Adipocyte (in vitro differentiated cells): ENCODE measurements around the gene OR56A3.

Source experiments
- DNase-seq: peaks from one replicate; pipeline ENCODE4 v3.0.0-alpha.2; 2015; ENCODE audit warnings: low read depth
- H3K27me3 ChIP-seq: replicated peaks from 2 replicates; pipeline ENCODE4 v1.7.0; 2013; ENCODE audit warnings: mild to moderate bottlenecking, low read length, moderate library complexity; ENCODE audit not compliant: control insufficient read depth, insufficient read depth
- H3K36me3 ChIP-seq: 2 replicates; pipeline ENCODE4 v1.7.0; 2013; ENCODE audit warnings: low read length, mild to moderate bottlenecking, moderate library complexity; ENCODE audit not compliant: control insufficient read depth, insufficient read depth, severe bottlenecking
- H3K4me1 ChIP-seq: 2 replicates; pipeline ENCODE4 v1.7.0; 2013; ENCODE audit warnings: mild to moderate bottlenecking, low read length, moderate library complexity; ENCODE audit not compliant: control insufficient read depth, insufficient read depth
- H3K4me3 ChIP-seq: 2 replicates; pipeline ENCODE4 v1.7.0; 2013; ENCODE audit warnings: mild to moderate bottlenecking, low read length, moderate library complexity
- H3K9ac ChIP-seq: 2 replicates; pipeline ENCODE4 v1.7.0; 2013; ENCODE audit warnings: mild to moderate bottlenecking, low read length, moderate library complexity
- H3K9me3 ChIP-seq: 2 replicates; pipeline ENCODE4 v1.7.0; 2013; ENCODE audit warnings: mild to moderate bottlenecking, low read length, moderate library complexity; ENCODE audit not compliant: control insufficient read depth

The OR56A3 gene, protein sequence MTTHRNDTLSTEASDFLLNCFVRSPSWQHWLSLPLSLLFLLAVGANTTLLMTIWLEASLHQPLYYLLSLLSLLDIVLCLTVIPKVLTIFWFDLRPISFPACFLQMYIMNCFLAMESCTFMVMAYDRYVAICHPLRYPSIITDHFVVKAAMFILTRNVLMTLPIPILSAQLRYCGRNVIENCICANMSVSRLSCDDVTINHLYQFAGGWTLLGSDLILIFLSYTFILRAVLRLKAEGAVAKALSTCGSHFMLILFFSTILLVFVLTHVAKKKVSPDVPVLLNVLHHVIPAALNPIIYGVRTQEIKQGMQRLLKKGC

DNA sequence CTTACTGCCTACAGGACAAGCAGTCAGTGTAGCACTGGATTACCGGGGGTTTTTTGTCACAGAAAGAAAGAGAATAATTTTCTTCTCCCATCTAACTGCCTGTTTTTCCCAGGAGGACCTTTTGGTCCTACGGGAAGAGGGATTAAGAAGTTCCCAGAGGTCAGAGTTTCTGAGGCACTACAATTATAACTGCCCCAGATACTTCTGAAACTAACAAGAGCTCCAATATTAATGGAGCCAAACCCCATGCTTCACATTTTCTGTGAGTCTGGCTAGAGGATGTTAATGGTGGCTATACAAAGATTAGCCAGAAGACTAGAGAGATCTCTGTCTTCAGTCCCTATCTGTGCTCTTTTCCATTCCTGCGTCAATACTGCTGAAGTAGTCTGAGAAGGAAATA, at the start of gene OR56A3:
Gene OR56A3, plus strand, starts transcription at position 301 of the 400 bp plus-strand sequence. CDS start 5,096 bp downstream, outside the sequence.
- H3K9ac ChIP-seq: no peak within 1 kb of the TSS
- H3K4me1 ChIP-seq: no peaks in the 10 kb centered on the region
- H3K36me3 ChIP-seq: no peaks in the 10 kb centered on the region
- H3K9me3 ChIP-seq: no peaks in the 10 kb centered on the region
- no peak within 1 kb of the TSS for H3K4me3 ChIP-seq
- no peaks in the 10 kb centered on the region for H3K27me3 ChIP-seq
- no peak for DNase-seq

DNA sequence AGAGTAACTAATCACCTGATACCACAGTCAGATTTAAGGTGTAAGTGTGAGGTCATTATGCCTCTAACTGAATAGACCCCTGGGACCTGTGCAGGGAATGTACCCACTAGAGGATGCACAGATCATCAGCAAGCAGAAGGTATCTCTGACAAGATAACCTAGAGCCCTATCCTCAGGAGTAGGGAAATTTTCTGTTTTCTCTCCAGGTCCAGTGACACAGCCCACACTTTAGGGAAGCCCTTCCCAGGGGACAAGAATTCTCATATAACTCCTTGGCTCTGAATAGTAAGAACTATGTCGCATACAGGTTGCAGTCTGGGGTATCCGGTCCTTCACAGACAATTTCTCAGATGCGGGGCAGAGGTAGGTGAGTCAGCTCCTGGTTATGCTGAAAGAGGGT, 49.1 kb upstream of the OR56A3 start, which contains the start of gene OR52E5:
Gene OR52E5, plus strand, starts transcription at position 301 of the 400 bp plus-strand sequence. CDS start 7,569 bp downstream, outside the sequence.
- H3K4me1 ChIP-seq: no peaks in the 10 kb centered on the region
- peaks cover 3% of the 10 kb centered on the region for H3K27me3 ChIP-seq
- no peaks in the 10 kb centered on the region for H3K36me3 ChIP-seq
- no peak for DNase-seq
- no peak within 1 kb of the TSS for H3K4me3 ChIP-seq
- H3K9me3 ChIP-seq: no peaks in the 10 kb centered on the region
- H3K9ac ChIP-seq: no peak within 1 kb of the TSS

DNA sequence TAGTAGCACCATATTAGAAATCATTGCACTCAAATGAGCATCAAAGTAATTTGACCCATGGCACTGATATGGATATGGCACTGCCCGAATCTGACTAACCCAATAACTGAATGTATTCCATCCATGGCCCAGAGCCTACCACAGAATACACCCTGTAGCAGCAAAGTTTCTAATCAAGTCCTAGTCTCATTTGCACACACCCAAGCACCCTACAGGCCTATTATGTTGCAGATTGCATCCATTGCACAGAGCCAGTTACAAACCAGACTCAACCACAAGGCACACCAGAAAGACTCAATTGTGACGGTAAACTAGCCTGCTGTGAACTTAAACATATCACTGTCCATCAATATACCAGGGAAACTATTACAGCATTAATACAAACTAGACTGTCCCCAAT, 42.5 kb upstream of the OR56A3 start:
- DNase-seq: no peak
- no peak overlapping the region for H3K9ac ChIP-seq
- H3K9me3 ChIP-seq: no peaks in the 10 kb centered on the region
- H3K36me3 ChIP-seq: no peaks in the 10 kb centered on the region
- H3K4me1 ChIP-seq: no peaks in the 10 kb centered on the region
- H3K27me3 ChIP-seq: no peaks in the 10 kb centered on the region
- H3K4me3 ChIP-seq: no peak overlapping the region

DNA sequence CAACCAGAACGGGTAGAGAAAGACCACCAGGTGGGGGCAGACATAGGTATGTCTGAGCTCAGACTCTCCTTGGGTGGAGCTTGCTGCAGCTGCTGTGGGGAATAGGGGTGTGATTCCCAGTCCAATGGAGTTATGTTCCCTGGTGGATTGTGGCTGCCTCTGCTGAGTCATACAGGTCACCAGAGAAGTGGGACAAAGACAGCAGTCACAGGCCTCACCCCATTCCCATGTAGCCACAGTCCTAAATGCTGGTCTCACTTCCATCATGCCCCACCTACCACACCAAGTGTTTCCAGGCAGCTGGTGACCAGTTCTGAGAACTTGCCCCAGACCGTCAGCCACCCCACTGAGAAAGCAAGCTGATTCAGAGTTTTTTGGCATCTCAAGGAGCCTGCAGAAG, 31.5 kb upstream of the OR56A3 start:
- Histone ChIP-seq H3K36me3 (no peaks in the 10 kb centered on the region), H3K4me1 (no peaks in the 10 kb centered on the region), H3K27me3 (no peaks in the 10 kb centered on the region), H3K9me3 (no peaks in the 10 kb centered on the region), H3K4me3 (no peak overlapping the region), H3K9ac (no peak overlapping the region)
- no peak for DNase-seq

DNA sequence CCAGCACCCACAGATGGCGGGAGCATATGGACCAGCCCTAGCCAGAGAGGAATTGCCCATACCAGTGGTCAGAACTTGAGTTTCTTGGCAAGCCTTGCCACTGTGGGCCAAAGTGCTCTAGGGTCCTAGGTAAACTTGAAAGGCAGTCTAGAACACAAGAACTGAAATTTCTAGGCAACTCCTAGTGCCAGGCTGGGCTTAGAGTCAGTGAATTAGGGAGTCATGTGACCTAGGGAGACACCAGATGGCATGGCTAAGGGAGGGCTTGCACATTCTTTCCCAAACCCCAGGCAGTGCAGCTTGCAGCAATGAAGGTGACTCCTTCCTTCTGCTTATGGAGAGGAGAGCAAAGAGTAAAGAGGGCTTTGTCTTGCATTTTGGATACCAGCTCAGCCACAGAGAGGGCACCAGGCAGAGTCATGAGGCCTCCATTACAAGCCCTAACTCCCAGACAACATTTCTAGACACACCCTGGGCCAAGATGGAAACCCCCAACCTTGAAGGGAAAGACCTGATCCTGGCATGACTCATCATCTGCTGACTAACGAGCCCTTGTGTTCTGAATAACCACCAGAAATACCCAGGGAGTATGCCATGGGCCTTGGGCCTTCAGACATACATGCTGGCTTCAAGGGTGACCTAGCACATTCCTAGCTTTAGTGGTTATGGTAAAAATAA, 19.2 kb upstream of the OR56A3 start:
- Histone ChIP-seq H3K4me3 (no peak overlapping the region), H3K27me3 (no peaks in the 10 kb centered on the region), H3K9ac (no peak overlapping the region), H3K9me3 (peaks cover 4% of the 10 kb centered on the region), H3K4me1 (no peaks in the 10 kb centered on the region), H3K36me3 (no peaks in the 10 kb centered on the region)
- no peak for DNase-seq

DNA sequence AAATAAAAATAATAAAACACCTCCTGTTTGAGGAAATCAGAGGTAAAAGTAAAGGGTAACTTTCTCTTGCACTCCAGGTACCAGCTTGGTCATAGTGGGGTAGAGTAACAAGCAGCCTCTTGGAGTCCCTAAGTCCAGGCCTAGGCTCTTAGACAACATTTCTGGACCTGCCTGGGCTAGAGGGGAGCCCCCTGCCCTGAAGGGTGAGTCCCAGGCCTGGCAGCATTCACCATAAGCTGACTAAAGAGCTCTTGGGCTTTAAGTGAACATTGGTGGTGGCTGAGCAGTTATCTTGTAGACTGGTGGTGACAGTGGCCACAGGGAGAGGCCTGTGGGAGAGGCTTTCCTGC, 18.6 kb upstream of the OR56A3 start:
- no peak for DNase-seq
- H3K4me3 ChIP-seq: no peak overlapping the region
- H3K9ac ChIP-seq: no peak overlapping the region
- H3K9me3 ChIP-seq: peaks cover 4% of the 10 kb centered on the region
- no peaks in the 10 kb centered on the region for H3K36me3 ChIP-seq
- H3K27me3 ChIP-seq: no peaks in the 10 kb centered on the region
- H3K4me1 ChIP-seq: no peaks in the 10 kb centered on the region

DNA sequence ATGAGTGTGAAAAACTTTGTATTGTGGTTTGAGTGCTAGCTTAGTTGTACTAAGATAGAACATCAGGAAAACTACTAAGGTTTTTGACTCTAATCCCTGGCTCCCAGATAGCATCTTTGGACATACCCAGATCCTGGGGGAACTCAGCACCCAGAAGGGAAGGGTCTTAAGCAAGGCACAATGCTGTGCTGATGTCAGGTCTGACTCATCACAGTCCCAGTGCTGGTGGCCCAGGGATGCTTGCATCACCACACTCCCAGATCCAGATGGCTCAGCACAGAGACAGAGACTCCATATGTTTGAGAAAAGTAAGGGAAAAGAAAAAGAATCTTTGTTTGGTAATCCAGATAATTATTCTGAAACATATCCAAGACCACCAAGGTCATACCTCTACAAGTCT, 18.3 kb upstream of the OR56A3 start:
- no peaks in the 10 kb centered on the region for H3K27me3 ChIP-seq
- peaks cover 4% of the 10 kb centered on the region for H3K9me3 ChIP-seq
- H3K9ac ChIP-seq: no peak overlapping the region
- no peak overlapping the region for H3K4me3 ChIP-seq
- H3K4me1 ChIP-seq: no peaks in the 10 kb centered on the region
- no peak for DNase-seq
- no peaks in the 10 kb centered on the region for H3K36me3 ChIP-seq

DNA sequence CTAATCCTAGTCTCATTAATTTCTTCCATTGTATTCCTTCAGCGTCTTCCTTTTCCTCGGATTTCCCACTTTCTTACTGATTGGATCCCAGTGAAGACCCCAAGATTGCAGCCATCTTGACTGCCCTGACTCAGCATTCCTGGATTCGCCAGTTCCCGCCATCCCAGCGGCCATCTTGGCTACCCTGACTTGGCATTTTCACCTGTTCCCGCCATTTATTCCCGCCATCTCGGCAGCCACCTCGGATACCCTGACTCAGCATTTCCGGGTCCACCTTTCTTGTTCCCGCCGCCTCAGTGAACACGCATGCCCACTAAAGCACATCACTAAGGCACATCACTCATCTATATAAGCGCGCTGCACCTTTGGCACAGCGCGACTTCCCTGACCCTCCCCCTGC, 13.8 kb upstream of the OR56A3 start:
- H3K9ac ChIP-seq: no peak overlapping the region
- no peaks in the 10 kb centered on the region for H3K4me1 ChIP-seq
- H3K36me3 ChIP-seq: no peaks in the 10 kb centered on the region
- H3K9me3 ChIP-seq: peaks cover 4% of the 10 kb centered on the region
- no peak overlapping the region for H3K4me3 ChIP-seq
- no peak for DNase-seq
- H3K27me3 ChIP-seq: no peaks in the 10 kb centered on the region

DNA sequence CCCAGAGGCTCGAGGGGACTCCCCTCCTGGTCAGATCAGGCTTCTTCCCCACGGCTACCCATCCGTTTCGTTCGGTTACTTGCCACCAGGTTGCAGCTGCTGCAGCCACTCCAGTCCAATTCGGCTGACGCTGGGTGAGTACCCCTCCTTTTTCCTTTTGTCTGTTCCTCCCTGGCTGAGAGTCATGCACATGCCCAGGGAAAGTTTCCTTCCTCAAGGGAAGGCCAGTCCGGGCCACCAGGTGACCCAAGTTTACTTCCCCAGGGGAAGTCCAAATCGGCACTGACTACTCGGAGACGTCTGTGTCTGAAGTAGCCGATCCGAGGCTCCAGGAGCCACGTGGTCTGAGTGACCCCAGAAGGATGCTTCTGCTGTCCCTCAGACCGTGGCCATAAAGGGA, 13.2 kb upstream of the OR56A3 start:
- no peaks in the 10 kb centered on the region for H3K36me3 ChIP-seq
- no peak for DNase-seq

DNA sequence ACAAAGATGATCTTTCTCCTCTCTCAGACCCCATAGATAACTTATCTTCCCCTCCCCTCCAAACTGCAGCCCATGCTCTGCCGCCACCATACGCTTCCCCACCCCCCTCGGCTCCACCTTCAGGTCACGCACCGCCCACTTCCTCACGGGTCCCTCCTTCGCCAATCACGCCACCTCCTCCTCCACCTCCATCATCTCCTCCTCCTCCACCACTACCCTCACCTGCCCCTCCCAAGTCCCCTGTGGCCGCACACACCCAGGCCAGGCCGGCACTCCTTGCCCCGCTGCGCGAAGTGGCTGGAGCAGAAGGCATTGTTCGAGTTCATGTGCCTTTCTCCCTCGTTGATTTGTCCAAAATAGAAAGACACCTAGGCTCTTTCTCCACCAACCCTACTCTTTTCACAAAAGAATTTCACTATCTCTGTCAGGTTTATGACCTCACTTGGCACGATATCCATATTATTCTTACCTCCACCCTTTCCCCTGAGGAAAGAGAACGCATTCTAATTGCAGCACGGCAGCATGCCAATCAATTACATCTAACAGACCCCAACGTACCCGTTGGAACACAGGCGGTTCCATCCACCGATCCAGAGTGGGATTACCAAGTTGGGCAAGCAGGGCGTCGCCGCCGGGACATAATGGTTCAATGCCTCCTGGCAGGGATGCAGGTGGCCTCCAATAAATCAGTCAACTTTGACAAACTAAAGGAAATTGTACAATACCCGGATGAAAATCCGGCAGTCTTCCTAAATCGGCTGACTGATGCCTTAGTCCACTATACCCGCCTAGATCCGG, 12.3 kb upstream of the OR56A3 start:
- H3K4me3 ChIP-seq: no peak overlapping the region
- no peaks in the 10 kb centered on the region for H3K36me3 ChIP-seq
- no peak overlapping the region for H3K9ac ChIP-seq
- no peaks in the 10 kb centered on the region for H3K4me1 ChIP-seq
- peaks cover 4% of the 10 kb centered on the region for H3K9me3 ChIP-seq
- DNase-seq: no peak
- H3K27me3 ChIP-seq: no peaks in the 10 kb centered on the region

More for the DNA sequence above, 13.2 kb upstream of the OR56A3 start:
- peaks cover 4% of the 10 kb centered on the region for H3K9me3 ChIP-seq
- H3K4me1 ChIP-seq: no peaks in the 10 kb centered on the region
- no peak overlapping the region for H3K9ac ChIP-seq
- H3K4me3 ChIP-seq: no peak overlapping the region
- no peaks in the 10 kb centered on the region for H3K27me3 ChIP-seq

DNA sequence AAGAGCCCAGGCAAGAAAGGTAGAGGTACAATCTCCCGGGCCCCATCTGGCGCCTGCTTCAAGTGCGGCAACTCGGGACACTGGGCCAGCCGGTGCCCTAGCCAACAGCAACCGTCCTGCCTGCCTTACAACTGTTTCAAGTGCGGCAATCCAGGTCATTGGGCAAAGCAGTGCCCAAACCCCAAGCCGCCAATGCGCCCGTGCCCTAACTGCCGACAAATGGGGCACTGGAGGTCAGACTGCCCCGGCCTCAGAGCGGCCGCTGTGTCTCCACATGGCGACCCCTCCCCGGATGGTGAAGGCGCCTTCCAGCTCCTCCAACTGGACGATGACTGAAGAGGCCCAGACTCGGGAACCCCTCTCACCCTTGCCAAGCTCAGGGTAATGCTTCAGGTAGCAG, 11.4 kb upstream of the OR56A3 start:
- H3K9ac ChIP-seq: no peak overlapping the region
- no peak for DNase-seq
- no peaks in the 10 kb centered on the region for H3K36me3 ChIP-seq
- H3K4me1 ChIP-seq: no peaks in the 10 kb centered on the region
- no peaks in the 10 kb centered on the region for H3K27me3 ChIP-seq
- H3K9me3 ChIP-seq: peaks cover 4% of the 10 kb centered on the region
- no peak overlapping the region for H3K4me3 ChIP-seq
